ENCODE measurements around the gene WNT5A. TPM values are rescaled to one million over a fixed set of nuclear protein-coding genes. Genes with fewer than 3 reads are reported as not detected.

WNT5A gene
- total and polyA plus RNA-seq, 4 donors: 5.8 to 22.2 (median 11.2) TPM

GRCh38 chr3:55436644-55437043 is 50.5 kb downstream of the WNT5A start:
- DNase-seq: no peak
- H3K4me1 ChIP-seq (ENCODE audit: control insufficient read depth in 5 of 5, insufficient read depth in 5 of 5, low read length in 5 of 5): no peaks in the 10 kb centered on the region
- ATAC-seq (ENCODE audit: insufficient read depth, low FRiP score): no peak
- H3K9me3 ChIP-seq (ENCODE audit: control insufficient read depth in 4 of 4, insufficient read depth in 3 of 4, low read length in 3 of 4): peaks cover 0 to 3% (median 0%) of the 10 kb centered on the region in 4 donors
- no peak overlapping the region for H3K4me3 ChIP-seq
- H3K9ac ChIP-seq (ENCODE audit: insufficient read depth in 1 of 2, low read length in 2 of 2): no peak overlapping the region
- no peak for TF ChIP-seq CTCF (IDR thresholded peaks at IDR 0.05; ENCODE audit: control extremely low read depth, extremely low read depth)
- no peaks in the 10 kb centered on the region for H3K36me3 ChIP-seq (ENCODE audit: control insufficient read depth in 4 of 4, insufficient read depth in 4 of 4, low read length in 4 of 4)
- H3K27me3 ChIP-seq (ENCODE audit: control insufficient read depth in 3 of 3, insufficient read depth in 3 of 3, low read length in 2 of 3): peaks cover 0 to 3% (median 0%) of the 10 kb centered on the region in 3 donors
- no peak overlapping the region for H3K27ac ChIP-seq (ENCODE audit: low read depth in 1 of 2, low read length in 1 of 2)

GRCh38 chr3:55435491-55435890 is 51.6 kb downstream of the WNT5A start:
- H3K4me3 ChIP-seq: no peak overlapping the region
- DNase-seq (no peak), ATAC-seq (ENCODE audit: insufficient read depth, low FRiP score) (no peak)
- no peak overlapping the region for H3K9ac ChIP-seq (ENCODE audit: insufficient read depth in 1 of 2, low read length in 2 of 2)
- H3K4me1 ChIP-seq (ENCODE audit: control insufficient read depth in 5 of 5, insufficient read depth in 5 of 5, low read length in 5 of 5): no peaks in the 10 kb centered on the region
- TF ChIP-seq CTCF (IDR thresholded peaks at IDR 0.05; ENCODE audit: control extremely low read depth, extremely low read depth): no peak
- H3K27me3 ChIP-seq (ENCODE audit: control insufficient read depth in 3 of 3, insufficient read depth in 3 of 3, low read length in 2 of 3): peaks cover 0 to 3% (median 0%) of the 10 kb centered on the region in 3 donors
- H3K36me3 ChIP-seq (ENCODE audit: control insufficient read depth in 4 of 4, insufficient read depth in 4 of 4, low read length in 4 of 4): no peaks in the 10 kb centered on the region
- peaks cover 0 to 3% (median 0%) of the 10 kb centered on the region in 4 donors for H3K9me3 ChIP-seq (ENCODE audit: control insufficient read depth in 4 of 4, insufficient read depth in 3 of 4, low read length in 3 of 4)
- 57 to 70% methylated on average over 8 of the region's 8 CpGs for WGBS, 2 donors
- no peak overlapping the region for H3K27ac ChIP-seq (ENCODE audit: low read depth in 1 of 2, low read length in 1 of 2)

GRCh38 chr3:55434789-55435188 is 52.3 kb downstream of the WNT5A start:
- TF ChIP-seq CTCF (IDR thresholded peaks at IDR 0.05; ENCODE audit: control extremely low read depth, extremely low read depth): no peak
- H3K4me3 ChIP-seq: no peak overlapping the region
- no peaks in the 10 kb centered on the region for H3K36me3 ChIP-seq (ENCODE audit: control insufficient read depth in 4 of 4, insufficient read depth in 4 of 4, low read length in 4 of 4)
- no peak overlapping the region for H3K27ac ChIP-seq (ENCODE audit: low read depth in 1 of 2, low read length in 1 of 2)
- H3K4me1 ChIP-seq (ENCODE audit: control insufficient read depth in 5 of 5, insufficient read depth in 5 of 5, low read length in 5 of 5): no peaks in the 10 kb centered on the region
- H3K27me3 ChIP-seq (ENCODE audit: control insufficient read depth in 3 of 3, insufficient read depth in 3 of 3, low read length in 2 of 3): peaks cover 0 to 3% (median 0%) of the 10 kb centered on the region in 3 donors
- 49 to 54% methylated on average over 1 of the region's 1 CpG for WGBS, 2 donors
- ATAC-seq (ENCODE audit: insufficient read depth, low FRiP score): no peak
- H3K9me3 ChIP-seq (ENCODE audit: control insufficient read depth in 4 of 4, insufficient read depth in 3 of 4, low read length in 3 of 4): peaks cover 0 to 5% (median 0%) of the 10 kb centered on the region in 4 donors
- no peak overlapping the region for H3K9ac ChIP-seq (ENCODE audit: insufficient read depth in 1 of 2, low read length in 2 of 2)
- DNase-seq: no peak

- H3K27me3 ChIP-seq (ENCODE audit: control insufficient read depth in 3 of 3, insufficient read depth in 3 of 3, low read length in 2 of 3): peaks cover 0 to under 1% (median 0%) of the 10 kb centered on the region in 3 donors
- DNase-seq (no peak), ATAC-seq (ENCODE audit: insufficient read depth, low FRiP score) (no peak)
- peaks cover 0 to 4% (median 0%) of the 10 kb centered on the region in 5 donors for H3K4me1 ChIP-seq (ENCODE audit: control insufficient read depth in 5 of 5, insufficient read depth in 5 of 5, low read length in 5 of 5)
- no peak overlapping the region for H3K9ac ChIP-seq (ENCODE audit: insufficient read depth in 1 of 2, low read length in 2 of 2)
- no peak for TF ChIP-seq CTCF (IDR thresholded peaks at IDR 0.05; ENCODE audit: control extremely low read depth, extremely low read depth)
- H3K36me3 ChIP-seq (ENCODE audit: control insufficient read depth in 4 of 4, insufficient read depth in 4 of 4, low read length in 4 of 4): no peaks in the 10 kb centered on the region
- H3K9me3 ChIP-seq (ENCODE audit: control insufficient read depth in 4 of 4, insufficient read depth in 3 of 4, low read length in 3 of 4): peaks cover 0 to 5% (median 0%) of the 10 kb centered on the region in 4 donors
- no peak overlapping the region for H3K4me3 ChIP-seq
- H3K27ac ChIP-seq (ENCODE audit: low read depth in 1 of 2, low read length in 1 of 2): no peak overlapping the region
- WGBS, 2 donors: 89 to 94% methylated on average over 6 of the region's 6 CpGs
Observed at GRCh38 chr3:55431041-55431440, 56.1 kb downstream of the WNT5A start.
